H1 (cell line): Measurements from ENCODE around the gene ZNF396. TPM values are rescaled to one million over a fixed set of nuclear protein-coding genes. Genes with fewer than 3 reads are reported as not detected.

Source experiments
- CTCF ChIA-PET: fragments of 300-600 bp; sonication (Branson Sonifier 250); formaldehyde crosslinking; loops from one replicate; lab custom pipeline; 2021; ENCODE audit not compliant: partially characterized antibody; lab: Charles Lee
- POLR2A ChIA-PET: fragments of 300-600 bp; sonication (Branson Sonifier 250); formaldehyde crosslinking; loops from one replicate; lab custom pipeline; 2021; ENCODE audit warnings: inconsistent platforms; ENCODE audit not compliant: partially characterized antibody; lab: Charles Lee
- DNase-seq, 2 experiments: peaks; one replicate each; pipeline versions ENCODE4 v3.0.0 to v3.0.0-alpha.2; 2010 to 2022; ENCODE audit warnings: low spot score in 2 of 2, low read depth in 1 of 2, mixed read lengths in 1 of 2
- FAIRE-seq: peaks from 2 replicates; lab custom pipeline; 2011; peaks lifted over from hg19 to GRCh38; lab: Jason Lieb, UNC
- H2AFZ ChIP-seq: 2 replicates; pipeline ENCODE4 v1.8.1; 2012; ENCODE audit warnings: low read length, inconsistent platforms
- H2AK5ac ChIP-seq: 2 replicates; pipeline ENCODE4 v1.6.1; 2013; ENCODE audit warnings: low read depth, low read length
- H2BK120ac ChIP-seq: replicated peaks from 2 replicates; pipeline ENCODE3; 2013; ENCODE audit warnings: low read depth, low read length, inconsistent platforms
- H2BK12ac ChIP-seq: 2 replicates; pipeline ENCODE4 v1.6.1; 2013; ENCODE audit warnings: low read depth, low read length
- H2BK15ac ChIP-seq: 2 replicates; pipeline ENCODE4 v1.6.1; 2013; ENCODE audit warnings: low read length
- H2BK20ac ChIP-seq: 2 replicates; pipeline ENCODE4 v1.6.1; 2013; ENCODE audit warnings: low read length
- H2BK5ac ChIP-seq: 2 replicates; pipeline ENCODE4 v1.6.1; 2013; ENCODE audit warnings: low read depth, low read length
- H3K14ac ChIP-seq: 2 replicates; pipeline ENCODE4 v1.6.1; 2013; ENCODE audit warnings: inconsistent platforms; ENCODE audit not compliant: insufficient read length
- H3K18ac ChIP-seq: 2 replicates; pipeline ENCODE4 v1.6.1; 2013; ENCODE audit warnings: low read length; ENCODE audit errors: extremely low read depth
- H3K23ac ChIP-seq: 2 replicates; pipeline ENCODE4 v1.6.1; 2013; ENCODE audit warnings: inconsistent platforms; ENCODE audit not compliant: insufficient read length
- H3K23me2 ChIP-seq: 2 replicates; pipeline ENCODE4 v1.6.1; 2013; ENCODE audit warnings: low read depth, low read length
- H3K27ac ChIP-seq: 2 replicates; pipeline ENCODE4 v1.6.1; 2011; ENCODE audit warnings: low read depth, low read length, inconsistent platforms
- H3K27me3 ChIP-seq, 4 experiments: replicated peaks in 1 of 4; 1 replicate in 1 of 4; 2 replicates in 3 of 4; pipeline versions ENCODE4 v1.6.1 to v1.8.1; 2011 to 2013; ENCODE audit warnings: low read length in 3 of 4, mild to moderate bottlenecking in 3 of 4, inconsistent platforms in 2 of 4, mixed read lengths in 2 of 4, moderate library complexity in 1 of 4; ENCODE audit not compliant: control insufficient read depth in 3 of 4, insufficient read depth in 3 of 4; ENCODE audit errors: extremely low read depth in 1 of 4
- H3K36me3 ChIP-seq, 4 experiments: 2 replicates each; pipeline versions ENCODE4 v1.6.1 to v1.8.1; 2011 to 2013; ENCODE audit warnings: mild to moderate bottlenecking in 4 of 4, low read length in 3 of 4, moderate library complexity in 2 of 4, control low read depth in 1 of 4, inconsistent platforms in 1 of 4; ENCODE audit not compliant: insufficient read depth in 4 of 4, control insufficient read depth in 2 of 4
- H3K4ac ChIP-seq: replicated peaks from 2 replicates; pipeline ENCODE3; 2013; ENCODE audit warnings: low read length, low read depth, mixed read lengths, inconsistent platforms; ENCODE audit not compliant: insufficient read length
- H3K4me1 ChIP-seq, 4 experiments: replicated peaks in 1 of 4; 1 replicate in 1 of 4; 2 replicates in 3 of 4; pipeline versions ENCODE4 v1.6.1 to v1.8.1; 2011 to 2013; ENCODE audit warnings: low read length in 3 of 4, inconsistent platforms in 2 of 4, mixed read lengths in 1 of 4; ENCODE audit not compliant: insufficient read depth in 4 of 4, control insufficient read depth in 3 of 4
- H3K4me2 ChIP-seq, 2 experiments: 2 replicates each; pipeline versions ENCODE4 v1.6.1 to v1.8.1; 2011 to 2013; ENCODE audit warnings: low read depth in 2 of 2, low read length in 2 of 2, control low read depth in 1 of 2, inconsistent platforms in 1 of 2, mild to moderate bottlenecking in 1 of 2; ENCODE audit not compliant: insufficient read depth in 1 of 2
- H3K4me3 ChIP-seq, 4 experiments: fragments of 200-600, 300-600 bp in 1 of 4; sonication (generic), shearing (Covaris generic), sonication (Bioruptor Twin) in 1 of 4; 2 replicates each; pipeline versions ENCODE4 v1.5.1 to v1.8.1; 2011 to 2016; ENCODE audit warnings: low read length in 4 of 4, low read depth in 3 of 4, control low read depth in 2 of 4, inconsistent platforms in 2 of 4, mild to moderate bottlenecking in 2 of 4, mixed read lengths in 1 of 4, moderate library complexity in 1 of 4; ENCODE audit not compliant: insufficient read depth in 2 of 4; ENCODE audit errors: extremely low read depth in 1 of 4
- H3K56ac ChIP-seq: replicated peaks from 2 replicates; pipeline ENCODE3; 2013; ENCODE audit warnings: low read depth, mild to moderate bottlenecking, mixed read lengths, low read length, inconsistent platforms; ENCODE audit not compliant: insufficient read length
- H3K79me1 ChIP-seq: 2 replicates; pipeline ENCODE4 v1.6.1; 2013; ENCODE audit warnings: low read depth, low read length, control low read depth
- H3K79me2 ChIP-seq, 2 experiments: 2 replicates each; pipeline versions ENCODE4 v1.6.1 to v1.8.1; 2012 to 2013; ENCODE audit warnings: low read length in 2 of 2, mild to moderate bottlenecking in 2 of 2, inconsistent platforms in 1 of 2; ENCODE audit not compliant: insufficient read depth in 2 of 2, control insufficient read depth in 1 of 2
- H3K9ac ChIP-seq, 4 experiments: replicated peaks in 1 of 4; 1 replicate in 1 of 4; 2 replicates in 3 of 4; pipeline versions ENCODE4 v1.6.1 to v1.8.1; 2011 to 2013; ENCODE audit warnings: low read depth in 3 of 4, low read length in 3 of 4, control low read depth in 2 of 4, mild to moderate bottlenecking in 2 of 4, moderate library complexity in 2 of 4, inconsistent platforms in 1 of 4; ENCODE audit errors: extremely low read depth in 1 of 4
- H3K9me3 ChIP-seq, 2 experiments: 2 replicates each; pipeline versions ENCODE4 v1.6.1 to v1.8.1; 2012 to 2013; ENCODE audit warnings: mild to moderate bottlenecking in 2 of 2, moderate library complexity in 2 of 2, control low read depth in 1 of 2, inconsistent platforms in 1 of 2, low read depth in 1 of 2, low read length in 1 of 2, mixed read lengths in 1 of 2; ENCODE audit not compliant: insufficient read depth in 2 of 2
- H4K20me1 ChIP-seq, 2 experiments: replicated peaks in 1 of 2; 2 replicates each; pipeline versions ENCODE3 to v1.8.1; 2011 to 2013; ENCODE audit warnings: inconsistent platforms in 2 of 2, low read length in 2 of 2, mild to moderate bottlenecking in 1 of 2; ENCODE audit not compliant: insufficient read depth in 2 of 2, control insufficient read depth in 1 of 2
- H4K5ac ChIP-seq: 2 replicates; pipeline ENCODE4 v1.6.1; 2013; ENCODE audit warnings: low read length, low read depth, mixed read lengths, inconsistent platforms; ENCODE audit not compliant: insufficient read length
- H4K8ac ChIP-seq: 2 replicates; pipeline ENCODE4 v1.8.0; 2013; ENCODE audit warnings: mild to moderate bottlenecking, moderate library complexity, low read length, inconsistent platforms; ENCODE audit not compliant: insufficient read depth; ENCODE audit errors: extremely low read depth
- H4K91ac ChIP-seq: replicated peaks from 2 replicates; pipeline ENCODE3; 2013; ENCODE audit warnings: low read length, mixed read lengths, inconsistent platforms; ENCODE audit not compliant: insufficient read length
- CBX8 ChIP-seq: fragments of 300-800, 300-1000 bp; sonication (generic); IDR thresholded peaks from 2 replicates; pipeline ENCODE4 v1.7.1; 2016; ENCODE audit warnings: low read depth, low read length, borderline replicate concordance
- CREB1 ChIP-seq: IDR thresholded peaks from 2 replicates; pipeline ENCODE4 v1.6.1; 2012; ENCODE audit warnings: inconsistent platforms
- EP300 ChIP-seq, 2 experiments: IDR thresholded peaks; 1 replicate in 1 of 2; 2 replicates in 1 of 2; pipeline ENCODE4 v1.6.1; 2011 to 2012; ENCODE audit warnings: low read depth in 2 of 2, low read length in 2 of 2, mild to moderate bottlenecking in 2 of 2, borderline replicate concordance in 1 of 2, inconsistent platforms in 1 of 2, moderate library complexity in 1 of 2
- EZH2 ChIP-seq: fragments of 200-600 bp; sonication (generic); IDR thresholded peaks from 2 replicates; pipeline ENCODE4 v1.7.1; 2012; ENCODE audit warnings: low read depth, mild to moderate bottlenecking, moderate library complexity, low read length, inconsistent platforms; ENCODE audit not compliant: severe bottlenecking
- KDM4A ChIP-seq: IDR thresholded peaks from one replicate; pipeline ENCODE4 v1.7.1; 2012; ENCODE audit warnings: low read depth, mild to moderate bottlenecking, moderate library complexity, low read length, inconsistent platforms; ENCODE audit not compliant: severe bottlenecking
- MAFK ChIP-seq: IDR thresholded peaks from 2 replicates; pipeline ENCODE4 v1.6.1; 2012; ENCODE audit warnings: low read depth, mild to moderate bottlenecking, improper control_type of control experiment, low read length
- PHF8 ChIP-seq: fragments of 200-600 bp; sonication (generic); conservative IDR thresholded peaks from 2 replicates; pipeline ENCODE4 v1.7.1; 2012; ENCODE audit warnings: low read depth, mild to moderate bottlenecking, inconsistent platforms, low read length, moderate library complexity
- POLR2A ChIP-seq, 2 experiments: IDR thresholded peaks; 1 replicate in 1 of 2; 2 replicates in 1 of 2; pipeline ENCODE4 v1.6.1; 2011; ENCODE audit warnings: low read depth in 2 of 2, low read length in 2 of 2, mild to moderate bottlenecking in 2 of 2; ENCODE audit errors: control extremely low read depth in 1 of 2
- RAD21 ChIP-seq, 2 experiments: IDR thresholded peaks in 1 of 2; conservative IDR thresholded peaks in 1 of 2; 2 replicates each; pipeline ENCODE4 v1.6.1; 2011; ENCODE audit warnings: low read depth in 2 of 2, low read length in 2 of 2, improper control_type of control experiment in 1 of 2, inconsistent platforms in 1 of 2, mild to moderate bottlenecking in 1 of 2, moderate library complexity in 1 of 2
- RFX5 ChIP-seq: IDR thresholded peaks from 2 replicates; pipeline ENCODE4 v1.6.1; 2011; ENCODE audit warnings: low read depth, low read length, improper control_type of control experiment, borderline replicate concordance
- SIN3A ChIP-seq, 2 experiments: IDR thresholded peaks in 1 of 2; conservative IDR thresholded peaks in 1 of 2; 2 replicates each; pipeline ENCODE4 v1.6.1; 2011 to 2012; ENCODE audit warnings: low read length in 2 of 2, improper control_type of control experiment in 1 of 2, low read depth in 1 of 2, mild to moderate bottlenecking in 1 of 2
- SP1 ChIP-seq: IDR thresholded peaks from 2 replicates; pipeline ENCODE4 v1.6.1; 2011; ENCODE audit warnings: low read depth, low read length
- SP2 ChIP-seq: IDR thresholded peaks from 2 replicates; pipeline ENCODE4 v1.6.1; 2012; ENCODE audit warnings: mild to moderate bottlenecking, low read length, inconsistent platforms
- TBP ChIP-seq: IDR thresholded peaks from 2 replicates; pipeline ENCODE4 v1.6.1; 2011; ENCODE audit warnings: low read depth, low read length, improper control_type of control experiment
- YY1 ChIP-seq: IDR thresholded peaks from 2 replicates; pipeline ENCODE4 v1.6.1; 2011; ENCODE audit warnings: low read depth, mild to moderate bottlenecking, low read length
- WGBS, 2 experiments: shearing (Covaris generic) in 1 of 2; methylation state at CpG; one replicate each; pipeline versions ENCODE4 v1.1.6 to v1.1.7; 2013 to 2015; ENCODE audit warnings: low lambda C conversion rate in 2 of 2, mixed read lengths in 2 of 2, inconsistent platforms in 1 of 2, low coverage in 1 of 2, missing lambda C conversion rate in 1 of 2; ENCODE audit not compliant: insufficient replicate concordance in 2 of 2, insufficient coverage in 1 of 2, insufficient read length in 1 of 2; ENCODE audit errors: extremely low coverage in 1 of 2, missing lambda C conversion rate in 1 of 2; 5-methylcytosine and 5-hydroxymethylcytosine counted together
- polyA plus RNA-seq, 7 experiments: library from polyadenylated mRNA; depleted of rRNA in 3 of 7; stranded (reverse) in 5 of 7; unstranded in 2 of 7; fragments of >200 nt in 5 of 7; fragments of 200-250 nt in 2 of 7; gene quantifications; 1 replicate in 5 of 7; 2 replicates in 1 of 7; 4 replicates in 1 of 7; pipeline versions ENCODE4 v1.2.1 to v1.2.3, GENCODE V29; 2011 to 2013; ENCODE audit warnings: missing spikeins in 2 of 7, mixed read lengths in 2 of 7
- total RNA-seq: library from RNA; stranded (reverse); fragmentation: NEBNext Ultra II Directional; extraction: Animal tissue kit (Norgen Biotek cat#: 25700); gene quantifications from 2 replicates; pipeline ENCODE4 v1.2.1, GENCODE V29; 2021

The ZNF396 gene
- total and polyA plus RNA-seq, 2 of the 8 experiments (the other 6 are each of a cell fraction or from before 2014, with no cell fraction given) = 0.44 to 0.74 TPM

DNA sequence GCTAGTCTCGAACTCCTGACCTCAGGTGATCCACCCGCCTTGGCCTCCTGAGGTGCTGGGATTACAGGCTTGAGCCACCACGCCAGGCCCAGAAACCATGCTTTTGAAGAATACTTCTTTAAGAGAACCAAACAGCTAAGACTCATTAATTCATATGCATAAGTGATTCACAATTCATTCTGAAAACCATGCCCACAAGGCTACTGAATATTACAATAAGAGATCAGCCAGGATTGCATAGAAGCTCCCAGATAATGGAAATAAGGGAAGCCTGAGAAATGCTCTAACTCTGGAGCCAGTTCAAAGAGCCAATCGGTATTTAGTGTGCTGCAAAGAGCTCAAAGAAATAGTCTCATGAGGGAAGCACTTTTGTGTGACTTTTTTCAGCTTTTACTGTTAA, 2.4 kb downstream of the ZNF396 start:
- H2BK12ac ChIP-seq = no peak overlapping the region
- FAIRE-seq = no peak
- no peak for DNase-seq
- no peak overlapping the region for H3K4me3 ChIP-seq
- no peak overlapping the region for H2AK5ac ChIP-seq
- no peak overlapping the region for H3K4ac ChIP-seq
- H2BK5ac ChIP-seq = no peak overlapping the region
- H2BK20ac ChIP-seq = no peak overlapping the region
- H3K23ac ChIP-seq = no peak overlapping the region
- ChIA-PET CTCF (interaction anchor here (1.3 to 1.7 kb wide), 2 partner anchors 12 kb away, joined by 3 to 6 read pairs; no protein-coding TSS in a partner anchor), POLR2A (no interaction called here)
- no peak overlapping the region for H3K18ac ChIP-seq
- H3K56ac ChIP-seq = no peak overlapping the region
- no peak overlapping the region for H2BK15ac ChIP-seq
- H3K27me3 ChIP-seq = peaks cover 0 to 8% (median 4%) of the 10 kb centered on the region in 4 experiments; a peak in 4 of 7 replicates
- no peak overlapping the region for H4K5ac ChIP-seq
- no peak overlapping the region for H3K27ac ChIP-seq
- no peaks in the 10 kb centered on the region for H3K79me1 ChIP-seq
- no peaks in the 10 kb centered on the region for H3K79me2 ChIP-seq
- peaks cover 5% of the 10 kb centered on the region; the same call in 1 of the 2 replicates for H3K23me2 ChIP-seq
- no peak overlapping the region for H4K91ac ChIP-seq
- H3K9me3 ChIP-seq = no peaks in the 10 kb centered on the region
- no peak overlapping the region for H3K9ac ChIP-seq
- H2AFZ ChIP-seq = no peak overlapping the region
- no peaks in the 10 kb centered on the region for H4K20me1 ChIP-seq
- H2BK120ac ChIP-seq = no peak overlapping the region
- H3K4me2 ChIP-seq = no peak overlapping the region
- H3K4me1 ChIP-seq = peaks cover 0 to 3% (median 1%) of the 10 kb centered on the region in 4 experiments; a peak in 3 of 7 replicates
- H4K8ac ChIP-seq = no peak overlapping the region
- WGBS, 2 experiments = 80% methylated on average over 4 of the region's 4 CpGs; no CpG with 5 or more reads in 1 of the 2 experiments
- no peak overlapping the region for H3K14ac ChIP-seq
- H3K36me3 ChIP-seq = no peaks in the 10 kb centered on the region
- no peak for TF ChIP-seq MAFK
- TF ChIP-seq POLR2A (IDR thresholded peaks at IDR 0.05; ENCODE audit: control extremely low read depth in 1 of 2, low read depth in 2 of 2, low read length in 2 of 2) = no peak
- no peak for TF ChIP-seq KDM4A
- TF ChIP-seq TBP = no peak
- TF ChIP-seq EZH2 = no peak
- no peak for TF ChIP-seq CREB1
- TF ChIP-seq RFX5 = no peak
- no peak for TF ChIP-seq EP300 (IDR thresholded peaks at IDR 0.05; ENCODE audit: borderline replicate concordance in 1 of 2, low read depth in 2 of 2, low read length in 2 of 2)
- no peak for TF ChIP-seq SP1
- no peak for TF ChIP-seq YY1
- no peak for TF ChIP-seq RAD21 (IDR thresholded peaks at IDR 0.05 in 1 of 2, conservative IDR thresholded peaks at IDR 0.05 in 1 of 2; ENCODE audit: low read depth in 2 of 2, low read length in 2 of 2)
- no peak for TF ChIP-seq SIN3A (conservative IDR thresholded peaks at IDR 0.05 in 1 of 2, IDR thresholded peaks at IDR 0.05 in 1 of 2; ENCODE audit: low read depth in 1 of 2, low read length in 2 of 2)
- TF ChIP-seq CBX8 = no peak
- no peak for TF ChIP-seq SP2
- no peak for TF ChIP-seq PHF8
